IMR-90 (cell line): Measurements from ENCODE around the gene CD82. TPM values are rescaled to one million over a fixed set of nuclear protein-coding genes. Genes with fewer than 3 reads are reported as not detected.

Source experiments
- ATAC-seq: fragments of 200-7000 bp; cut with Tn5 transposase; 2 replicates; pipeline ENCODE4 v1.9.1; 2020; ENCODE audit warnings: low read depth, mild to moderate bottlenecking, moderate library complexity
- BruUV-seq: library from RNA; stranded (reverse); fragments of 400-500 nt; replicated peaks from 2 replicates; lab custom pipeline; 2021; lab: Mats Ljungman, UMichigan
- CTCF ChIA-PET: fragments of 300-600 bp; formaldehyde crosslinking; extraction: SDS; loops from one replicate; lab custom pipeline; 2021; ENCODE audit warnings: antibody characterized with exemption; lab: Yijun Ruan, JAX
- POLR2A ChIA-PET: fragments of 300-600 bp; sonication (Branson Sonifier 250); formaldehyde crosslinking; loops from one replicate; lab custom pipeline; 2022; ENCODE audit warnings: antibody characterized with exemption; ENCODE audit not compliant: unreplicated experiment; lab: Charles Lee
- DNase-seq: peaks from one replicate; pipeline ENCODE4 v3.0.0; 2013
- H2AFZ ChIP-seq: replicated peaks from 2 replicates; pipeline ENCODE3; 2013; ENCODE audit warnings: low read length, mild to moderate bottlenecking; ENCODE audit not compliant: poor library complexity
- H2AK5ac ChIP-seq: 2 replicates; pipeline ENCODE4 v1.6.1; 2013; ENCODE audit warnings: low read depth, low read length, inconsistent platforms
- H2AK9ac ChIP-seq: replicated peaks from 2 replicates; pipeline ENCODE3; 2013; ENCODE audit warnings: mild to moderate bottlenecking, low read depth, low read length, moderate library complexity; ENCODE audit not compliant: poor library complexity
- H2BK120ac ChIP-seq: 2 replicates; pipeline ENCODE4 v1.6.1; 2013; ENCODE audit warnings: low read depth, low read length, inconsistent platforms
- H2BK15ac ChIP-seq: 3 replicates; pipeline ENCODE4 v1.6.1; 2013; ENCODE audit warnings: low read depth, low read length, inconsistent platforms
- H2BK20ac ChIP-seq: 2 replicates; pipeline ENCODE4 v1.6.1; 2013; ENCODE audit warnings: low read depth, mild to moderate bottlenecking, inconsistent platforms, low read length, moderate library complexity
- H2BK5ac ChIP-seq: 2 replicates; pipeline ENCODE4 v1.6.1; 2013; ENCODE audit warnings: mild to moderate bottlenecking, low read depth, low read length, inconsistent platforms; ENCODE audit not compliant: poor library complexity, severe bottlenecking
- H3K14ac ChIP-seq: replicated peaks from 2 replicates; pipeline ENCODE4 v1.6.1; 2013; ENCODE audit warnings: low read depth, low read length, inconsistent platforms
- H3K18ac ChIP-seq: 2 replicates; pipeline ENCODE4 v1.6.1; 2013; ENCODE audit warnings: low read depth, low read length, control low read depth
- H3K23ac ChIP-seq: 2 replicates; pipeline ENCODE4 v1.6.1; 2013; ENCODE audit warnings: low read depth, low read length, inconsistent platforms
- H3K27ac ChIP-seq: 2 replicates; pipeline ENCODE4 v1.5.1; 2013; ENCODE audit warnings: mild to moderate bottlenecking, control low read depth, low read length; ENCODE audit not compliant: insufficient read depth
- H3K27me3 ChIP-seq: 2 replicates; pipeline ENCODE4 v1.6.1; 2013; ENCODE audit warnings: low read length; ENCODE audit not compliant: control insufficient read depth, insufficient read depth
- H3K36me3 ChIP-seq: 2 replicates; pipeline ENCODE4 v1.6.1; 2013; ENCODE audit warnings: low read length, mixed read lengths; ENCODE audit not compliant: control insufficient read depth, insufficient read depth
- H3K4ac ChIP-seq: 2 replicates; pipeline ENCODE4 v1.6.1; 2013; ENCODE audit warnings: low read depth, low read length, inconsistent platforms
- H3K4me1 ChIP-seq: 2 replicates; pipeline ENCODE4 v1.6.1; 2013; ENCODE audit warnings: low read length, mixed read lengths; ENCODE audit not compliant: control insufficient read depth, insufficient read depth
- H3K4me2 ChIP-seq: 2 replicates; pipeline ENCODE4 v1.6.1; 2013; ENCODE audit warnings: low read depth, mild to moderate bottlenecking, control low read depth, low read length, moderate library complexity
- H3K4me3 ChIP-seq: 2 replicates; pipeline ENCODE4 v1.5.1; 2013; ENCODE audit warnings: low read depth, mild to moderate bottlenecking, control low read depth, low read length, moderate library complexity; ENCODE audit not compliant: insufficient read depth
- H3K56ac ChIP-seq: 2 replicates; pipeline ENCODE4 v1.6.1; 2013; ENCODE audit warnings: low read length, inconsistent platforms; ENCODE audit not compliant: insufficient read depth; ENCODE audit errors: extremely low read depth
- H3K79me1 ChIP-seq, 2 experiments: 2 replicates each; pipeline ENCODE4 v1.6.1; 2013; ENCODE audit warnings: low read length in 2 of 2, inconsistent platforms in 1 of 2, low read depth in 1 of 2
- H3K9ac ChIP-seq: 2 replicates; pipeline ENCODE4 v1.6.1; 2013; ENCODE audit warnings: low read depth, low read length, control low read depth
- H3K9me1 ChIP-seq: 2 replicates; pipeline ENCODE4 v1.6.1; 2013; ENCODE audit warnings: low read length, inconsistent platforms; ENCODE audit not compliant: insufficient read depth
- H3K9me3 ChIP-seq: 2 replicates; pipeline ENCODE4 v1.6.1; 2013; ENCODE audit warnings: low read length; ENCODE audit not compliant: control insufficient read depth, insufficient read depth
- H4K20me1 ChIP-seq: 2 replicates; pipeline ENCODE4 v1.6.1; 2013; ENCODE audit warnings: low read length, inconsistent platforms; ENCODE audit not compliant: insufficient read depth
- H4K5ac ChIP-seq: 2 replicates; pipeline ENCODE4 v1.6.1; 2013; ENCODE audit warnings: mild to moderate bottlenecking, low read depth, low read length, control low read depth
- H4K8ac ChIP-seq, 2 experiments: 2 replicates each; pipeline ENCODE4 v1.6.1; 2013; ENCODE audit warnings: low read depth in 2 of 2, low read length in 2 of 2, control low read depth in 1 of 2, inconsistent platforms in 1 of 2
- H4K91ac ChIP-seq: 2 replicates; pipeline ENCODE4 v1.6.1; 2013; ENCODE audit warnings: low read depth, low read length, inconsistent platforms; ENCODE audit not compliant: insufficient read depth
- CHD1 ChIP-seq: IDR thresholded peaks from 2 replicates; pipeline ENCODE4 v1.6.1; 2012; ENCODE audit warnings: low read depth, low read length, improper control_type of control experiment
- MAFK ChIP-seq: IDR thresholded peaks from 2 replicates; pipeline ENCODE4 v1.6.1; 2012; ENCODE audit warnings: low read depth, low read length, improper control_type of control experiment
- MAZ ChIP-seq: IDR thresholded peaks from 2 replicates; pipeline ENCODE4 v1.6.1; 2012; ENCODE audit warnings: low read depth, mild to moderate bottlenecking, low read length, improper control_type of control experiment, moderate library complexity, borderline replicate concordance
- POLR2A ChIP-seq: IDR thresholded peaks from 2 replicates; pipeline ENCODE4 v1.6.1; 2012; ENCODE audit warnings: mild to moderate bottlenecking, low read depth, low read length
- RAD21 ChIP-seq: IDR thresholded peaks from 2 replicates; pipeline ENCODE4 v1.6.1; 2012; ENCODE audit warnings: low read length, improper control_type of control experiment
- SMC3 ChIP-seq: fragments of 150-350 bp; IDR thresholded peaks from 2 replicates; pipeline ENCODE4 v1.6.1; 2016; ENCODE audit warnings: low read depth, mild to moderate bottlenecking, antibody characterized with exemption, low read length, moderate library complexity
- WGBS, 2 experiments: methylation state at CpG; one replicate each; pipeline versions ENCODE4 v1.1.5 to v1.1.7; 2013; ENCODE audit warnings: missing lambda C conversion rate in 2 of 2; ENCODE audit not compliant: insufficient read length in 1 of 2; ENCODE audit errors: extremely low coverage in 2 of 2; 5-methylcytosine and 5-hydroxymethylcytosine counted together
- dilution Hi-C: fragments of 300-500 bp; cut with HindIII; formaldehyde crosslinking; loops from one replicate; pipeline ENCODE4 v1.14.3; 2018; ENCODE audit warnings: low sequenced_read_pairs; ENCODE audit not compliant: unreplicated experiment
- in situ Hi-C: fragments of 300-500 bp; cut with MboI; formaldehyde crosslinking; loops from 3 replicates; pipeline ENCODE4 v1.14.3; 2019; ENCODE audit warnings: low sequenced_read_pairs, inconsistent platforms, mixed read lengths
- intact Hi-C: fragments of 100-400 bp; cut with micrococcal nuclease; formaldehyde crosslinking; loops from 2 replicates; pipeline ENCODE4 v1.10.0; 2022
- polyA plus RNA-seq, 3 experiments: library from polyadenylated mRNA; depleted of rRNA; stranded (reverse); fragments of >200 nt; gene quantifications; 2 replicates each; pipeline ENCODE4 v1.2.3, GENCODE V29; 2012; ENCODE audit warnings: low replicate concordance in 1 of 3
- total RNA-seq: library from RNA; depleted of rRNA; stranded (reverse); fragments of >200 nt; gene quantifications from 2 replicates; pipeline ENCODE4 v1.2.3, GENCODE V29; 2012
- TF ChIP-seq, protein P1 (sequence below): conservative IDR thresholded peaks from 2 replicates; pipeline ENCODE4 v1.5.1; 2012; ENCODE audit warnings: mild to moderate bottlenecking, low read depth, low read length, improper control_type of control experiment

Gene CD82
- total and polyA plus RNA-seq, 2 of the 4 experiments (the other 2 are of a cell fraction) = 32.8 to 49.4 TPM

DNA sequence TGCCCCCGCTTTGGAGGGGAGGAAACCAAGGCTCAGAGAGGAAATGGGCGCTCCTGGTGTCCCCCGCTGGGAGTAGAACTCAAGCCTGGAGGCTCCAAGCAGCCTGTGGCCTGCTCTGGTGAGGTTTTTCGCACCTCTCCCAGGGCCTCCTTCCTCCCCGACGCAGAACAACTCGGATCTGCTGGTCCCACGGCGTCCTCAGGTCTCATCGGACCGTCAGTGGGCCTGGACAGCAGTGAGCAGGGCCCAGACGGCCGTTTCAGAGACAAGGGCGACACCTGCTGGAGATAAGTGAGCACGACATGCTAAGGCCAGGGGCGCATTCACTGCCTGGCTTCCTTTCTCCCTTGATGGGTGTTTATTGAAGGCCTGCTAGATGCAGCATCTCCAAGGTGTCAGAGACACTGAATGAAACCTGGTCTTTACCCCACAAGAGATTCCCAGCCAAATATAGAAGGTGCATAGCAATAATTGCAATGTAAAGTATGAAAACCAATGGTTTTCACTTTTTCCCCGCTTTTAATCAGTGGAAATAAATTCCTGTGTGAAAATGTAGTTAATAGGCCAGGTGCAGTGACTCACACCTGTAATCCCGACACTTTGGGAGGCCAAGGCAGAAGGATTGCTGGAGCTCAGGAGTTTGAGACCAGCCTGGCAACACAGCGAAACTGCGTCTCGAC is 26.9 kb upstream of the CD82 start:
- BruUV-seq = no TSS peak
- Histone ChIP-seq H4K20me1 (no peaks in the 10 kb centered on the region), H3K4me1 (no peaks in the 10 kb centered on the region), H2BK5ac (no peak overlapping the region), H2BK120ac (no peak overlapping the region), H3K56ac (no peak overlapping the region), H2AK9ac (no peak overlapping the region), H4K5ac (no peak overlapping the region), H2BK20ac (no peak overlapping the region), H3K9me1 (no peaks in the 10 kb centered on the region), H4K8ac (no peak overlapping the region), H3K4me3 (no peak overlapping the region), H2AFZ (peak overlapping the region; percentile 78), H3K9ac (no peak overlapping the region), H4K91ac (no peak overlapping the region), H3K9me3 (no peaks in the 10 kb centered on the region), H2BK15ac (no peak overlapping the region), H2AK5ac (no peak overlapping the region), H3K23ac (no peak overlapping the region), H3K18ac (no peak overlapping the region), H3K36me3 (no peaks in the 10 kb centered on the region), H3K27me3 (peaks cover 32% of the 10 kb centered on the region), H3K27ac (no peak overlapping the region), H3K14ac (no peak overlapping the region), H3K4me2 (no peak overlapping the region), H3K4ac (no peak overlapping the region), H3K79me1 (no peaks in the 10 kb centered on the region)
- in situ Hi-C loops = loop anchor here (10.0 kb wide), 1 partner anchor 254 kb away; no protein-coding TSS in a partner anchor
- peak; percentile 56 for DNase-seq
- ATAC-seq = peak; percentile 100
- ChIA-PET POLR2A (no interaction called here), CTCF (no interaction called here)
- TF ChIP-seq RAD21 (peak; percentile 98), CHD1 (no peak), MAFK (no peak), MAZ (no peak), SMC3 (peak; percentile 96), POLR2A (peak; percentile 42; the same call in 1 of the 2 replicates)
- TF ChIP-seq, protein P1, sequence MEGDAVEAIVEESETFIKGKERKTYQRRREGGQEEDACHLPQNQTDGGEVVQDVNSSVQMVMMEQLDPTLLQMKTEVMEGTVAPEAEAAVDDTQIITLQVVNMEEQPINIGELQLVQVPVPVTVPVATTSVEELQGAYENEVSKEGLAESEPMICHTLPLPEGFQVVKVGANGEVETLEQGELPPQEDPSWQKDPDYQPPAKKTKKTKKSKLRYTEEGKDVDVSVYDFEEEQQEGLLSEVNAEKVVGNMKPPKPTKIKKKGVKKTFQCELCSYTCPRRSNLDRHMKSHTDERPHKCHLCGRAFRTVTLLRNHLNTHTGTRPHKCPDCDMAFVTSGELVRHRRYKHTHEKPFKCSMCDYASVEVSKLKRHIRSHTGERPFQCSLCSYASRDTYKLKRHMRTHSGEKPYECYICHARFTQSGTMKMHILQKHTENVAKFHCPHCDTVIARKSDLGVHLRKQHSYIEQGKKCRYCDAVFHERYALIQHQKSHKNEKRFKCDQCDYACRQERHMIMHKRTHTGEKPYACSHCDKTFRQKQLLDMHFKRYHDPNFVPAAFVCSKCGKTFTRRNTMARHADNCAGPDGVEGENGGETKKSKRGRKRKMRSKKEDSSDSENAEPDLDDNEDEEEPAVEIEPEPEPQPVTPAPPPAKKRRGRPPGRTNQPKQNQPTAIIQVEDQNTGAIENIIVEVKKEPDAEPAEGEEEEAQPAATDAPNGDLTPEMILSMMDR = peak; percentile 98
- WGBS, 2 experiments = 6% methylated on average over 9 of the region's 21 CpGs; no CpG with 5 or more reads in 1 of the 2 experiments
- dilution Hi-C loops = no loop called here
- intact Hi-C loops = loop anchor here (1.0 to 5.0 kb wide), 5 partner anchors 252 to 444 kb away; no protein-coding TSS in a partner anchor
